Measurements from ENCODE around the gene LYVE1.

GRCh38 chr11:10533323-10533722 lies 35.1 kb downstream of the LYVE1 start:
- no peak for TF ChIP-seq EZH2 (IDR thresholded peaks at IDR 0.05; ENCODE audit: borderline replicate concordance, low read depth, low read length, poor library complexity, severe bottlenecking)
- no peak for TF ChIP-seq CTCF (conservative IDR thresholded peaks at IDR 0.05; ENCODE audit: low read depth, low read length)

All from A673 (cell line).